ENCODE measurements around the gene CBR1. TPM values are rescaled to one million over a fixed set of nuclear protein-coding genes. Genes with fewer than 3 reads are reported as not detected.
A peak's percentile ranks its signal among the peaks of the same experiment; 100 is the strongest.

CBR1 gene
- total and polyA plus RNA-seq, 2 of the 13 experiments (the other 11 are each of a cell fraction or from before 2014, with no cell fraction given): 33.7 to 38.7 TPM

DNA sequence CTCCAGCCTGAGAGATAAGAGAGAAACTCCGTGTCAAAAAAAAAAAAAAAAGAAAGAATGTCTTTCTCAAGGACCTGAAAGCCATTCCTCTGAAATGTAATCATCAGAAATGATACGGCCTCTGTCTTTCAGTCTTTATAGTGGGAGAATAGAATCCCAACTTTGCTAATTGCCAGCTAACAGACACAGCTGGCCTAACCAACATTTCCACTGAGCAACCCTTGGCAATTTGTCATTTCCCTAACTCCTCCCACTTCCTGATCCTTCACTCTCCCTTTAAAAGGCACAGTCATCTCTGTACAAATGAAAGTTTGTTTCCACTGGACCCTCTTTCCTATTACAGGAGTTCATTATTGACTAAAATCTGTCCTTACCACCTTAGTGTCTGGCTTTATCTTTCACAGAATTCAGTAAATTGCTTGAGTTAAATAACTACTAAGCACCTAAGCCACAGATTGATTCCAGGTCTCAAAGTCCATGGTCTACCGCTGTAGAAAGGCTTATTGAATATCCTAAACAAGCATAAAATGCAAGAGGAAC lies 4.3 kb upstream of the CBR1 start (continued):
- no peak for TF ChIP-seq THYN1 (CRISPR knock-in tag; IDR thresholded peaks at IDR 0.05; ENCODE audit: borderline replicate concordance, low read depth)
- TF ChIP-seq, protein P1, sequence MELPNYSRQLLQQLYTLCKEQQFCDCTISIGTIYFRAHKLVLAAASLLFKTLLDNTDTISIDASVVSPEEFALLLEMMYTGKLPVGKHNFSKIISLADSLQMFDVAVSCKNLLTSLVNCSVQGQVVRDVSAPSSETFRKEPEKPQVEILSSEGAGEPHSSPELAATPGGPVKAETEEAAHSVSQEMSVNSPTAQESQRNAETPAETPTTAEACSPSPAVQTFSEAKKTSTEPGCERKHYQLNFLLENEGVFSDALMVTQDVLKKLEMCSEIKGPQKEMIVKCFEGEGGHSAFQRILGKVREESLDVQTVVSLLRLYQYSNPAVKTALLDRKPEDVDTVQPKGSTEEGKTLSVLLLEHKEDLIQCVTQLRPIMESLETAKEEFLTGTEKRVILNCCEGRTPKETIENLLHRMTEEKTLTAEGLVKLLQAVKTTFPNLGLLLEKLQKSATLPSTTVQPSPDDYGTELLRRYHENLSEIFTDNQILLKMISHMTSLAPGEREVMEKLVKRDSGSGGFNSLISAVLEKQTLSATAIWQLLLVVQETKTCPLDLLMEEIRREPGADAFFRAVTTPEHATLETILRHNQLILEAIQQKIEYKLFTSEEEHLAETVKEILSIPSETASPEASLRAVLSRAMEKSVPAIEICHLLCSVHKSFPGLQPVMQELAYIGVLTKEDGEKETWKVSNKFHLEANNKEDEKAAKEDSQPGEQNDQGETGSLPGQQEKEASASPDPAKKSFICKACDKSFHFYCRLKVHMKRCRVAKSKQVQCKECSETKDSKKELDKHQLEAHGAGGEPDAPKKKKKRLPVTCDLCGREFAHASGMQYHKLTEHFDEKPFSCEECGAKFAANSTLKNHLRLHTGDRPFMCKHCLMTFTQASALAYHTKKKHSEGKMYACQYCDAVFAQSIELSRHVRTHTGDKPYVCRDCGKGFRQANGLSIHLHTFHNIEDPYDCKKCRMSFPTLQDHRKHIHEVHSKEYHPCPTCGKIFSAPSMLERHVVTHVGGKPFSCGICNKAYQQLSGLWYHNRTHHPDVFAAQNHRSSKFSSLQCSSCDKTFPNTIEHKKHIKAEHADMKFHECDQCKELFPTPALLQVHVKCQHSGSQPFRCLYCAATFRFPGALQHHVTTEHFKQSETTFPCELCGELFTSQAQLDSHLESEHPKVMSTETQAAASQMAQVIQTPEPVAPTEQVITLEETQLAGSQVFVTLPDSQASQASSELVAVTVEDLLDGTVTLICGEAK (IDR thresholded peaks at IDR 0.05): no peak
- TF ChIP-seq, protein P1 (CRISPR knock-in tag; IDR thresholded peaks at IDR 0.05): no peak
- TF ChIP-seq MTF2 (CRISPR knock-in tag; IDR thresholded peaks at IDR 0.05; ENCODE audit: borderline replicate concordance): no peak
- no peak for TF ChIP-seq FOXP1 (IDR thresholded peaks at IDR 0.05)
- no peak; the same call in 1 of the 2 replicates for TF ChIP-seq FOXP1 (CRISPR knock-in tag; IDR thresholded peaks at IDR 0.05)
- TF ChIP-seq REPIN1 (CRISPR knock-in tag; IDR thresholded peaks at IDR 0.05; ENCODE audit: borderline replicate concordance, low read depth): no peak
- no peak for TF ChIP-seq AKAP8 (CRISPR knock-in tag; IDR thresholded peaks at IDR 0.05)
- TF ChIP-seq TARDBP (CRISPR knock-in tag; IDR thresholded peaks at IDR 0.05): no peak
- peak; percentile 48 for TF ChIP-seq ASH2L (IDR thresholded peaks at IDR 0.05; ENCODE audit: insufficient read length, low read depth, low read length)
- TF ChIP-seq, protein P2, sequence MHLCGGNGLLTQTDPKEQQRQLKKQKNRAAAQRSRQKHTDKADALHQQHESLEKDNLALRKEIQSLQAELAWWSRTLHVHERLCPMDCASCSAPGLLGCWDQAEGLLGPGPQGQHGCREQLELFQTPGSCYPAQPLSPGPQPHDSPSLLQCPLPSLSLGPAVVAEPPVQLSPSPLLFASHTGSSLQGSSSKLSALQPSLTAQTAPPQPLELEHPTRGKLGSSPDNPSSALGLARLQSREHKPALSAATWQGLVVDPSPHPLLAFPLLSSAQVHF (CRISPR knock-in tag; IDR thresholded peaks at IDR 0.05): no peak
- TF ChIP-seq ZC3H4 (CRISPR knock-in tag; IDR thresholded peaks at IDR 0.05; ENCODE audit: borderline replicate concordance): no peak
- TF ChIP-seq ZNF629 (CRISPR knock-in tag; conservative IDR thresholded peaks at IDR 0.05): peak; percentile 88
- TF ChIP-seq DMAP1 (CRISPR knock-in tag; IDR thresholded peaks at IDR 0.05): 0 out of 2 replicates have a peak, but pooled peaks have one; percentile 37
- TF ChIP-seq ARNTL (CRISPR knock-in tag; IDR thresholded peaks at IDR 0.05): no peak
- no peak for TF ChIP-seq TBL1XR1 (IDR thresholded peaks at IDR 0.05; ENCODE audit: borderline replicate concordance, low read length, partially characterized antibody)
- no peak for TF ChIP-seq TBP (CRISPR knock-in tag; IDR thresholded peaks at IDR 0.05)
- TF ChIP-seq, protein P3, sequence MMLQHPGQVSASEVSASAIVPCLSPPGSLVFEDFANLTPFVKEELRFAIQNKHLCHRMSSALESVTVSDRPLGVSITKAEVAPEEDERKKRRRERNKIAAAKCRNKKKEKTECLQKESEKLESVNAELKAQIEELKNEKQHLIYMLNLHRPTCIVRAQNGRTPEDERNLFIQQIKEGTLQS (CRISPR knock-in tag; IDR thresholded peaks at IDR 0.05): no peak
- peak; percentile 63; the same call in 1 of the 2 replicates for TF ChIP-seq NCOR1 (IDR thresholded peaks at IDR 0.05; ENCODE audit: borderline replicate concordance, low read length)
- no peak for TF ChIP-seq SIX4 (CRISPR knock-in tag; IDR thresholded peaks at IDR 0.05)
- no peak for TF ChIP-seq FOXM1 (CRISPR knock-in tag; IDR thresholded peaks at IDR 0.05)
- TF ChIP-seq ZSCAN20 (CRISPR knock-in tag; IDR thresholded peaks at IDR 0.05; ENCODE audit: borderline replicate concordance): no peak
